ENCODE results near the gene PTAFR.
A peak's percentile ranks its signal among the peaks of the same experiment; 100 is the strongest.
"Not testable (repeated sequence)": the region's sequence is repeated elsewhere in the genome, so short reads cannot be mapped to it uniquely, and the experiment has no call there.

Gene PTAFR

DNA sequence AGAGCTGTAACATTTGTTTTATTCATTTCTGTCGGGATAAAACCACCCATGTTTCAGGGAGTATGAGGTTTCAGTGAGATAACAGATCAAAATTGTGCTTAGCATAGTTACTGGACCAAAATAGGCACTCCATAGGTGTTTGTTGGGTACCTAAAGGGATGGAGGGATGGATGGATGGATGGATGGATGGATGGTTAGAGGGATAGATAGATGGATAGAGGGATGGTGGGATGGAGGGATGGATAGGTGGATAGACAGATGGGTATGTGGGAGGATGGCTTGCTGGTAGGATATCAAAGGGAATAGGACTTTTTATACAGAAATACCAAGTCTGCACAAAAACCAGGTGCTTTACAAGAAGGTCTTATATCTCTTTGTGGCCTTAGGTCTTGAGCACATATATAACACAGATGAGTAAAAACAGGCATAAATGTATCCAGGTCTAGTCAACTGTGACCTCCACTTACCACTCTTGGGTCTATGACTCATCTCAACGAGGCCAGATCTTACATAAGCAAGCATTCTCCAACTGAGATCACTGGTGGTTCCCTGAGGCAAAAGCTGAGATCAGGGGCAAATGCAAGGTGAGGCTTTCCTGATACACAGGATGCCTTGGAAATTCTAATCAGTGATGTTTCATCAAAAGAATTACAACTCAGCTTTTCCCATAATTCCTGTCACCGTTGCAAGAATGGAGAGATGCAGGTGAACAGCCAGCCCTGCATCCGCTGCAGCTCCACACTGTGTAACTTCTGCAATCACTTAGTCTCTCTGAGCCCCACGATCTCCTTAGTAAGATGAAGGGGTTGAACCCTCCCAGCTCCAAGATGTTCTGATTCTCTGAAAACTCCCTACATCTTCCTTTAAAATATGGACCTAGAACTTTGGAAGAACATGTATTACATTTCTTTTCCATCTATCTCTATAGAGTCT is 32.0 kb downstream of the PTAFR start:
- TF ChIP-seq, protein P1, sequence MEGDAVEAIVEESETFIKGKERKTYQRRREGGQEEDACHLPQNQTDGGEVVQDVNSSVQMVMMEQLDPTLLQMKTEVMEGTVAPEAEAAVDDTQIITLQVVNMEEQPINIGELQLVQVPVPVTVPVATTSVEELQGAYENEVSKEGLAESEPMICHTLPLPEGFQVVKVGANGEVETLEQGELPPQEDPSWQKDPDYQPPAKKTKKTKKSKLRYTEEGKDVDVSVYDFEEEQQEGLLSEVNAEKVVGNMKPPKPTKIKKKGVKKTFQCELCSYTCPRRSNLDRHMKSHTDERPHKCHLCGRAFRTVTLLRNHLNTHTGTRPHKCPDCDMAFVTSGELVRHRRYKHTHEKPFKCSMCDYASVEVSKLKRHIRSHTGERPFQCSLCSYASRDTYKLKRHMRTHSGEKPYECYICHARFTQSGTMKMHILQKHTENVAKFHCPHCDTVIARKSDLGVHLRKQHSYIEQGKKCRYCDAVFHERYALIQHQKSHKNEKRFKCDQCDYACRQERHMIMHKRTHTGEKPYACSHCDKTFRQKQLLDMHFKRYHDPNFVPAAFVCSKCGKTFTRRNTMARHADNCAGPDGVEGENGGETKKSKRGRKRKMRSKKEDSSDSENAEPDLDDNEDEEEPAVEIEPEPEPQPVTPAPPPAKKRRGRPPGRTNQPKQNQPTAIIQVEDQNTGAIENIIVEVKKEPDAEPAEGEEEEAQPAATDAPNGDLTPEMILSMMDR (conservative IDR thresholded peaks at IDR 0.05; ENCODE audit: low read length) = no peak
- H3K4me3 ChIP-seq (ENCODE audit: low read length) = no peak overlapping the region
- peak; percentile 43 for DNase-seq (ENCODE audit: low read depth)

- DNase-seq (ENCODE audit: low read depth) = no peak
- TF ChIP-seq, protein P1 (conservative IDR thresholded peaks at IDR 0.05; ENCODE audit: low read length) = no peak
Observed at GRCh38 chr1:28143496-28144202, 32.8 kb downstream of the PTAFR start.

GRCh38 chr1:28141685-28142084 is 34.8 kb downstream of the PTAFR start:
- TF ChIP-seq, protein P1 (conservative IDR thresholded peaks at IDR 0.05; ENCODE audit: low read length) = no peak
- no peak overlapping the region for H3K4me3 ChIP-seq (ENCODE audit: low read length)
- DNase-seq (ENCODE audit: low read depth) = no peak

More at GRCh38 chr1:28143496-28144202, 32.8 kb downstream of the PTAFR start:
- no peak overlapping the region for H3K4me3 ChIP-seq (ENCODE audit: low read length)

GRCh38 chr1:28139866-28140265 is 36.6 kb downstream of the PTAFR start:
- DNase-seq (ENCODE audit: low read depth); H3K4me3 ChIP-seq (ENCODE audit: low read length): not testable (repeated sequence)

- TF ChIP-seq, protein P1 (conservative IDR thresholded peaks at IDR 0.05; ENCODE audit: low read length) = no peak
- DNase-seq (ENCODE audit: low read depth) = peak; percentile 74
Observed at GRCh38 chr1:28139025-28139712, 37.3 kb downstream of the PTAFR start.

GRCh38 chr1:28136922-28137613 is 39.4 kb downstream of the PTAFR start:
- DNase-seq (ENCODE audit: low read depth) = no peak
- TF ChIP-seq, protein P1 (conservative IDR thresholded peaks at IDR 0.05; ENCODE audit: low read length) = no peak
- H3K4me3 ChIP-seq (ENCODE audit: low read length) = no peak overlapping the region

More at GRCh38 chr1:28139025-28139712, 37.3 kb downstream of the PTAFR start:
- no peak overlapping the region for H3K4me3 ChIP-seq (ENCODE audit: low read length)

Data from AG10803 (cell line).